Measurements from ENCODE around the gene SERPINB12. TPM values are rescaled to one million over a fixed set of nuclear protein-coding genes. Genes with fewer than 3 reads are reported as not detected.
A peak's percentile ranks its signal among the peaks of the same experiment; 100 is the strongest.

Gene SERPINB12
- total RNA-seq, 4 donors from 2014 or later, result not detected

- no peak for DNase-seq
- Histone ChIP-seq H3K27ac (no peak overlapping the region), H3K27me3 (no peaks in the 10 kb centered on the region), H3K9me3 (no peaks in the 10 kb centered on the region), H3K4me1 (no peaks in the 10 kb centered on the region), H3K36me3 (no peaks in the 10 kb centered on the region), H3K4me3 (replicated peaks in 1 of 3) (no peak overlapping the region)
- intact Hi-C loops (cut with DNase I), result no loop called here
- WGBS, 2 donors, result 42 to 46% methylated on average over 1 of the region's 1 CpG
- TF ChIP-seq CTCF (IDR thresholded peaks at IDR 0.05), result no peak
- TF ChIP-seq POLR2A (IDR thresholded peaks at IDR 0.05), result no peak
Measured at GRCh38 chr18:63550068-63550467, 7.9 kb downstream of the SERPINB12 start.

- WGBS, 2 donors, result 88 to 89% methylated on average over 3 of the region's 3 CpGs
- Histone ChIP-seq H3K36me3 (no peaks in the 10 kb centered on the region), H3K27ac (no peak overlapping the region), H3K27me3 (no peaks in the 10 kb centered on the region), H3K4me1 (no peaks in the 10 kb centered on the region), H3K4me3 (replicated peaks in 1 of 3) (no peak overlapping the region), H3K9me3 (no peaks in the 10 kb centered on the region)
- intact Hi-C loops (cut with DNase I), result no loop called here
- no peak for DNase-seq
- TF ChIP-seq POLR2A (IDR thresholded peaks at IDR 0.05) (no peak), CTCF (IDR thresholded peaks at IDR 0.05) (no peak)
Measured at GRCh38 chr18:63551769-63552168, 9.6 kb downstream of the SERPINB12 start.

- Histone ChIP-seq H3K36me3 (no peaks in the 10 kb centered on the region), H3K4me1 (no peaks in the 10 kb centered on the region), H3K4me3 (replicated peaks in 1 of 3) (no peak overlapping the region), H3K27ac (no peak overlapping the region), H3K27me3 (no peaks in the 10 kb centered on the region), H3K9me3 (no peaks in the 10 kb centered on the region)
- no peak for DNase-seq
- TF ChIP-seq POLR2A (IDR thresholded peaks at IDR 0.05), result no peak
- no peak for TF ChIP-seq CTCF (IDR thresholded peaks at IDR 0.05)
- intact Hi-C loops (cut with DNase I), result no loop called here
- 90 to 95% methylated on average over 2 of the region's 2 CpGs for WGBS, 2 donors
Measured at GRCh38 chr18:63552581-63552980, 10.4 kb downstream of the SERPINB12 start.

- Histone ChIP-seq H3K27ac (no peak overlapping the region), H3K4me3 (replicated peaks in 1 of 3) (no peak overlapping the region), H3K36me3 (no peaks in the 10 kb centered on the region), H3K9me3 (no peaks in the 10 kb centered on the region), H3K4me1 (no peaks in the 10 kb centered on the region), H3K27me3 (no peaks in the 10 kb centered on the region)
- TF ChIP-seq CTCF (IDR thresholded peaks at IDR 0.05) (no peak), POLR2A (IDR thresholded peaks at IDR 0.05) (no peak)
- DNase-seq, result peak in 1 of 2 donors; percentile 5
- intact Hi-C loops (cut with DNase I), result no loop called here
- whole genome bisulfite sequencing, 2 donors, result 0 to 16% methylated on average over 1 of the region's 1 CpG
Measured at GRCh38 chr18:63553081-63553480, 10.9 kb downstream of the SERPINB12 start.

- Histone ChIP-seq H3K4me3 (replicated peaks in 1 of 3) (no peak overlapping the region), H3K4me1 (no peaks in the 10 kb centered on the region), H3K9me3 (no peaks in the 10 kb centered on the region), H3K36me3 (no peaks in the 10 kb centered on the region), H3K27me3 (no peaks in the 10 kb centered on the region), H3K27ac (no peak overlapping the region)
- WGBS, 2 donors, result 89 to 92% methylated on average over 9 of the region's 9 CpGs
- no peak for DNase-seq
- no peak for TF ChIP-seq CTCF (IDR thresholded peaks at IDR 0.05)
- TF ChIP-seq POLR2A (IDR thresholded peaks at IDR 0.05), result no peak
- intact Hi-C loops (cut with DNase I), result no loop called here
Measured at GRCh38 chr18:63559567-63560491, 17.7 kb downstream of the SERPINB12 start.
